Panc1 (cell line): ENCODE results near the gene SPOCK1. TPM values are rescaled to one million over a fixed set of nuclear protein-coding genes. Genes with fewer than 3 reads are reported as not detected.

ENCODE experiments used
- ATAC-seq: fragments of 200-7000 bp; cut with Tn5 transposase; 2 replicates; pipeline ENCODE4 v1.9.1; 2020; ENCODE audit warnings: mild to moderate bottlenecking, moderate library complexity
- BruUV-seq: library from RNA; stranded (reverse); fragments of 400-500 nt; replicated peaks from 2 replicates; lab custom pipeline; 2021; lab: Mats Ljungman, UMichigan
- CTCF ChIA-PET: fragments of 300-600 bp; sonication (Branson Sonifier 250); formaldehyde crosslinking; loops from one replicate; lab custom pipeline; 2022; ENCODE audit warnings: antibody characterized with exemption; lab: Charles Lee
- POLR2A ChIA-PET: fragments of 300-600 bp; sonication (Branson Sonifier 250); formaldehyde crosslinking; loops from one replicate; lab custom pipeline; 2022; ENCODE audit warnings: antibody characterized with exemption; lab: Charles Lee
- DNase-seq: peaks from one replicate; pipeline ENCODE4 v3.0.0-alpha.2; 2010; ENCODE audit warnings: low read depth, low spot score
- H3K27ac ChIP-seq: 2 replicates; pipeline ENCODE4 v1.5.1; 2011; ENCODE audit warnings: mild to moderate bottlenecking, low read length, inconsistent platforms
- H3K27me3 ChIP-seq: fragments of 200-500 bp; sonication (Bioruptor generic); 2 replicates; pipeline ENCODE4 v1.6.0; 2014; ENCODE audit warnings: low read length, inconsistent platforms; ENCODE audit not compliant: control insufficient read depth, insufficient read depth
- H3K36me3 ChIP-seq: fragments of 200-500 bp; sonication (Bioruptor generic); 2 replicates; pipeline ENCODE4 v1.5.1; 2014; ENCODE audit warnings: inconsistent platforms, mild to moderate bottlenecking, low read length, moderate library complexity; ENCODE audit not compliant: control insufficient read depth, insufficient read depth
- H3K4me1 ChIP-seq: 2 replicates; pipeline ENCODE4 v1.5.1; 2011; ENCODE audit warnings: inconsistent platforms, mild to moderate bottlenecking, low read length, moderate library complexity; ENCODE audit not compliant: control insufficient read depth, insufficient read depth
- H3K4me3 ChIP-seq, 2 experiments: 2 replicates each; pipeline ENCODE4 v1.5.1; 2011 to 2012; ENCODE audit warnings: low read depth in 2 of 2, low read length in 2 of 2, mild to moderate bottlenecking in 2 of 2, inconsistent platforms in 1 of 2, moderate library complexity in 1 of 2
- H3K9me3 ChIP-seq: fragments of 200-500 bp; sonication (Bioruptor generic); 2 replicates; pipeline ENCODE4 v1.5.1; 2014; ENCODE audit warnings: low read depth, mild to moderate bottlenecking, inconsistent platforms, low read length, moderate library complexity; ENCODE audit not compliant: control insufficient read depth, insufficient read depth
- POLR2AphosphoS5 ChIP-seq: IDR thresholded peaks from 2 replicates; pipeline ENCODE4 v1.6.1; 2012; ENCODE audit warnings: mild to moderate bottlenecking, low read depth, low read length, moderate library complexity
- REST ChIP-seq, 2 experiments: IDR thresholded peaks; 2 replicates each; pipeline ENCODE4 v1.6.1; 2011 to 2012; ENCODE audit warnings: low read depth in 2 of 2, control low read depth in 1 of 2, low read length in 1 of 2, mild to moderate bottlenecking in 1 of 2, moderate library complexity in 1 of 2; ENCODE audit not compliant: insufficient read depth in 1 of 2
- SIN3A ChIP-seq: IDR thresholded peaks from 2 replicates; pipeline ENCODE4 v1.6.1; 2012; ENCODE audit warnings: low read depth, mild to moderate bottlenecking, low read length, moderate library complexity, borderline replicate concordance; ENCODE audit not compliant: insufficient read depth
- TCF7L2 ChIP-seq: IDR thresholded peaks from 2 replicates; pipeline ENCODE4 v1.6.1; 2011; ENCODE audit warnings: mild to moderate bottlenecking, low read depth, low read length, inconsistent platforms
- in situ Hi-C: cut with HindIII; loops from 2 replicates; pipeline ENCODE4 v1.10.0; 2016; ENCODE audit warnings: low sequenced_read_pairs, low pct_unique_long_range_greater_than_20kb
- intact Hi-C: fragments of 100-400 bp; cut with micrococcal nuclease; formaldehyde crosslinking; loops from one replicate; pipeline ENCODE4 v1.10.0; 2022; ENCODE audit not compliant: unreplicated experiment
- total RNA-seq: library from RNA; stranded (reverse); gene quantifications from one replicate; pipeline ENCODE4 v1.2.1, GENCODE V29; 2021; ENCODE audit not compliant: unreplicated experiment
- TF ChIP-seq, protein P1 (sequence below): fragments of 450-650 bp; IDR thresholded peaks from 2 replicates; pipeline ENCODE4 v1.5.1; 2017; ENCODE audit warnings: mild to moderate bottlenecking

Gene SPOCK1
- total RNA-seq, 1 experiment from 2014 or later: 15.6 TPM

DNA sequence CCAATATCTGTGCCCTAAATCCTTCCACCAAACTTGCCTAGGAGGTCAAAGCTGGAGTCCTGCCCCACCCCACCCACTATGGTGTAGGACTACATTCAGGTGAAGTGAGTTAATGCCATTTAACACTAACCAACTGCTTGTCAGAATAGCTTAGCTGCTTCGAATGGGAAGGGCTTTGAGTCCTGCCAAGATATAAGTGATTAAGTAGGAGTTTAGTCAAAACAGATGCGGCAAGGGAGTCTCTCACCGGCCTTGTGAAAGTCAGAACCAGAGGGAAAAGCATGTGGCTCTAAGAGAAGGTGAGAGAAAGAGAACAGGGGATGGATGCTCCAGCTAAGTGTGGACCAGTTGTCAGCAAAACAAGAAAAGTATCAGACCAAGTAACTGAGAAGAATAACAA lies 132.6 kb downstream of the SPOCK1 start:
- H3K9me3 ChIP-seq: no peaks in the 10 kb centered on the region
- no TSS peak for BruUV-seq
- ChIA-PET POLR2A (no interaction called here), CTCF (no interaction called here)
- in situ Hi-C loops: no loop called here
- no peak for ATAC-seq
- intact Hi-C loops: no loop called here
- TF ChIP-seq SIN3A (no peak), REST (IDR thresholded peaks at IDR 0.05; ENCODE audit: insufficient read depth in 1 of 2, low read depth in 2 of 2, low read length in 1 of 2) (no peak), POLR2AphosphoS5 (no peak), TCF7L2 (no peak)
- TF ChIP-seq, protein P1, sequence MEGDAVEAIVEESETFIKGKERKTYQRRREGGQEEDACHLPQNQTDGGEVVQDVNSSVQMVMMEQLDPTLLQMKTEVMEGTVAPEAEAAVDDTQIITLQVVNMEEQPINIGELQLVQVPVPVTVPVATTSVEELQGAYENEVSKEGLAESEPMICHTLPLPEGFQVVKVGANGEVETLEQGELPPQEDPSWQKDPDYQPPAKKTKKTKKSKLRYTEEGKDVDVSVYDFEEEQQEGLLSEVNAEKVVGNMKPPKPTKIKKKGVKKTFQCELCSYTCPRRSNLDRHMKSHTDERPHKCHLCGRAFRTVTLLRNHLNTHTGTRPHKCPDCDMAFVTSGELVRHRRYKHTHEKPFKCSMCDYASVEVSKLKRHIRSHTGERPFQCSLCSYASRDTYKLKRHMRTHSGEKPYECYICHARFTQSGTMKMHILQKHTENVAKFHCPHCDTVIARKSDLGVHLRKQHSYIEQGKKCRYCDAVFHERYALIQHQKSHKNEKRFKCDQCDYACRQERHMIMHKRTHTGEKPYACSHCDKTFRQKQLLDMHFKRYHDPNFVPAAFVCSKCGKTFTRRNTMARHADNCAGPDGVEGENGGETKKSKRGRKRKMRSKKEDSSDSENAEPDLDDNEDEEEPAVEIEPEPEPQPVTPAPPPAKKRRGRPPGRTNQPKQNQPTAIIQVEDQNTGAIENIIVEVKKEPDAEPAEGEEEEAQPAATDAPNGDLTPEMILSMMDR: no peak
- no peak overlapping the region for H3K27ac ChIP-seq
- no peaks in the 10 kb centered on the region for H3K36me3 ChIP-seq
- H3K27me3 ChIP-seq: no peaks in the 10 kb centered on the region; the same call in 1 of the 2 replicates
- no peak for DNase-seq
- no peaks in the 10 kb centered on the region for H3K4me1 ChIP-seq
- H3K4me3 ChIP-seq: no peak overlapping the region

DNA sequence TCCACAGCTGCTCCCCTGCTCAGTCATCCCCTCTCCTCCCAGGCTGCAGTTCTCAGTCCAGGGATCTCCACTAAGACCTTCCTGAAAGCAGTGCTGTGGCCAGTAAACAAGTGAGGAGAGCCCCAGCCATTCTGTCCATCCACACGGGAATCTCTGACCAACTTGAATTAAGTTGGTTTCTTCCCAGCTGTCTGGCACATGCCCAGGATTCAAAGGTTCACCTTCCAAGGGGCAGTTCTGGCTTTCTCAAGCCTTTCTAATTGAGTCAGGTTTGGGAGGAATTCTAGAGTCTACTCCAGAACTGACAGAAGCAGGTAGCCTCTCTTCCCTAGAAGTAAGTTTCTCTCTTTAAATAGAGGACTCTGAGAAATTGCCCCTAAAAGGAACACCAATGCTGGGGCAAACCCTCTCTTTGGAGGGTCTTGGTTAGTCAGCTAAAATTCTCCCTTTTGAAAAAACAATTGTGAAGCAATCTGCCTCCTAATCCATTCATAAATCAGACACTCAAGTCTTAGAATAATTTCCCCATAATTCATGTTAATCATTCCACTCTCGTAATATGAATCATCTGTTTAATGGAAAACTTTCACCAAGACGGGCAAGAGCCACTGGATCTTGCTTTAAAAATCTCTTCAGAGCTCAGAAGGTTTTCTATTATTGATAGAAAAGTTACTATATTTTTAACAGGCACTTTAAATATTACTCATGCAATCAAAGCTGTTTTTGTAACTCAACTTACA lies 133.8 kb downstream of the SPOCK1 start:
- intact Hi-C loops: no loop called here
- CTCF ChIA-PET: no interaction called here
- DNase-seq: no peak

More for the DNA sequence above, 133.8 kb downstream of the SPOCK1 start:
- no peaks in the 10 kb centered on the region for H3K9me3 ChIP-seq
- in situ Hi-C loops: no loop called here
- no peaks in the 10 kb centered on the region for H3K36me3 ChIP-seq
- no peaks in the 10 kb centered on the region; the same call in 1 of the 2 replicates for H3K27me3 ChIP-seq
- no peak overlapping the region for H3K4me3 ChIP-seq
- no peak overlapping the region for H3K27ac ChIP-seq
- POLR2A ChIA-PET: no interaction called here
- H3K4me1 ChIP-seq: no peaks in the 10 kb centered on the region
- BruUV-seq: no TSS peak
- TF ChIP-seq REST (IDR thresholded peaks at IDR 0.05; ENCODE audit: insufficient read depth in 1 of 2, low read depth in 2 of 2, low read length in 1 of 2) (no peak), POLR2AphosphoS5 (no peak), SIN3A (no peak), TCF7L2 (no peak)
- TF ChIP-seq, protein P1: no peak
- no peak for ATAC-seq
